IMR-90 (cell line): ENCODE results near the gene PRR12. TPM values are rescaled to one million over a fixed set of nuclear protein-coding genes. Genes with fewer than 3 reads are reported as not detected.
A peak's percentile ranks its signal among the peaks of the same experiment; 100 is the strongest.

Experiments used
- ATAC-seq: fragments of 200-7000 bp; cut with Tn5 transposase; 2 replicates; pipeline ENCODE4 v1.9.1; 2020; ENCODE audit warnings: low read depth, mild to moderate bottlenecking, moderate library complexity
- BruUV-seq: library from RNA; stranded (reverse); fragments of 400-500 nt; replicated peaks from 2 replicates; lab custom pipeline; 2021; lab: Mats Ljungman, UMichigan
- CTCF ChIA-PET: fragments of 300-600 bp; formaldehyde crosslinking; extraction: SDS; loops from one replicate; lab custom pipeline; 2021; ENCODE audit warnings: antibody characterized with exemption; lab: Yijun Ruan, JAX
- POLR2A ChIA-PET: fragments of 300-600 bp; sonication (Branson Sonifier 250); formaldehyde crosslinking; loops from one replicate; lab custom pipeline; 2022; ENCODE audit warnings: antibody characterized with exemption; ENCODE audit not compliant: unreplicated experiment; lab: Charles Lee
- DNase-seq: peaks from one replicate; pipeline ENCODE4 v3.0.0; 2013
- H2AFZ ChIP-seq: replicated peaks from 2 replicates; pipeline ENCODE3; 2013; ENCODE audit warnings: low read length, mild to moderate bottlenecking; ENCODE audit not compliant: poor library complexity
- H2AK5ac ChIP-seq: 2 replicates; pipeline ENCODE4 v1.6.1; 2013; ENCODE audit warnings: low read depth, low read length, inconsistent platforms
- H2AK9ac ChIP-seq: replicated peaks from 2 replicates; pipeline ENCODE3; 2013; ENCODE audit warnings: mild to moderate bottlenecking, low read depth, low read length, moderate library complexity; ENCODE audit not compliant: poor library complexity
- H2BK120ac ChIP-seq: 2 replicates; pipeline ENCODE4 v1.6.1; 2013; ENCODE audit warnings: low read depth, low read length, inconsistent platforms
- H2BK15ac ChIP-seq: 3 replicates; pipeline ENCODE4 v1.6.1; 2013; ENCODE audit warnings: low read depth, low read length, inconsistent platforms
- H2BK20ac ChIP-seq: 2 replicates; pipeline ENCODE4 v1.6.1; 2013; ENCODE audit warnings: low read depth, mild to moderate bottlenecking, inconsistent platforms, low read length, moderate library complexity
- H2BK5ac ChIP-seq: 2 replicates; pipeline ENCODE4 v1.6.1; 2013; ENCODE audit warnings: mild to moderate bottlenecking, low read depth, low read length, inconsistent platforms; ENCODE audit not compliant: poor library complexity, severe bottlenecking
- H3K14ac ChIP-seq: replicated peaks from 2 replicates; pipeline ENCODE4 v1.6.1; 2013; ENCODE audit warnings: low read depth, low read length, inconsistent platforms
- H3K18ac ChIP-seq: 2 replicates; pipeline ENCODE4 v1.6.1; 2013; ENCODE audit warnings: low read depth, low read length, control low read depth
- H3K23ac ChIP-seq: 2 replicates; pipeline ENCODE4 v1.6.1; 2013; ENCODE audit warnings: low read depth, low read length, inconsistent platforms
- H3K27ac ChIP-seq: 2 replicates; pipeline ENCODE4 v1.5.1; 2013; ENCODE audit warnings: mild to moderate bottlenecking, control low read depth, low read length; ENCODE audit not compliant: insufficient read depth
- H3K27me3 ChIP-seq: 2 replicates; pipeline ENCODE4 v1.6.1; 2013; ENCODE audit warnings: low read length; ENCODE audit not compliant: control insufficient read depth, insufficient read depth
- H3K36me3 ChIP-seq: 2 replicates; pipeline ENCODE4 v1.6.1; 2013; ENCODE audit warnings: low read length, mixed read lengths; ENCODE audit not compliant: control insufficient read depth, insufficient read depth
- H3K4ac ChIP-seq: 2 replicates; pipeline ENCODE4 v1.6.1; 2013; ENCODE audit warnings: low read depth, low read length, inconsistent platforms
- H3K4me1 ChIP-seq: 2 replicates; pipeline ENCODE4 v1.6.1; 2013; ENCODE audit warnings: low read length, mixed read lengths; ENCODE audit not compliant: control insufficient read depth, insufficient read depth
- H3K4me2 ChIP-seq: 2 replicates; pipeline ENCODE4 v1.6.1; 2013; ENCODE audit warnings: low read depth, mild to moderate bottlenecking, control low read depth, low read length, moderate library complexity
- H3K4me3 ChIP-seq: 2 replicates; pipeline ENCODE4 v1.5.1; 2013; ENCODE audit warnings: low read depth, mild to moderate bottlenecking, control low read depth, low read length, moderate library complexity; ENCODE audit not compliant: insufficient read depth
- H3K56ac ChIP-seq: 2 replicates; pipeline ENCODE4 v1.6.1; 2013; ENCODE audit warnings: low read length, inconsistent platforms; ENCODE audit not compliant: insufficient read depth; ENCODE audit errors: extremely low read depth
- H3K79me1 ChIP-seq, 2 experiments: 2 replicates each; pipeline ENCODE4 v1.6.1; 2013; ENCODE audit warnings: low read length in 2 of 2, inconsistent platforms in 1 of 2, low read depth in 1 of 2
- H3K9ac ChIP-seq: 2 replicates; pipeline ENCODE4 v1.6.1; 2013; ENCODE audit warnings: low read depth, low read length, control low read depth
- H3K9me1 ChIP-seq: 2 replicates; pipeline ENCODE4 v1.6.1; 2013; ENCODE audit warnings: low read length, inconsistent platforms; ENCODE audit not compliant: insufficient read depth
- H3K9me3 ChIP-seq: 2 replicates; pipeline ENCODE4 v1.6.1; 2013; ENCODE audit warnings: low read length; ENCODE audit not compliant: control insufficient read depth, insufficient read depth
- H4K20me1 ChIP-seq: 2 replicates; pipeline ENCODE4 v1.6.1; 2013; ENCODE audit warnings: low read length, inconsistent platforms; ENCODE audit not compliant: insufficient read depth
- H4K5ac ChIP-seq: 2 replicates; pipeline ENCODE4 v1.6.1; 2013; ENCODE audit warnings: mild to moderate bottlenecking, low read depth, low read length, control low read depth
- H4K8ac ChIP-seq, 2 experiments: 2 replicates each; pipeline ENCODE4 v1.6.1; 2013; ENCODE audit warnings: low read depth in 2 of 2, low read length in 2 of 2, control low read depth in 1 of 2, inconsistent platforms in 1 of 2
- H4K91ac ChIP-seq: 2 replicates; pipeline ENCODE4 v1.6.1; 2013; ENCODE audit warnings: low read depth, low read length, inconsistent platforms; ENCODE audit not compliant: insufficient read depth
- BHLHE40 ChIP-seq: fragments of 150-350 bp; IDR thresholded peaks from 2 replicates; pipeline ENCODE4 v1.6.1; 2016; ENCODE audit warnings: mild to moderate bottlenecking, low read depth, low read length
- CEBPB ChIP-seq: IDR thresholded peaks from 2 replicates; pipeline ENCODE4 v1.6.1; 2012; ENCODE audit warnings: low read depth, low read length, improper control_type of control experiment
- CHD1 ChIP-seq: IDR thresholded peaks from 2 replicates; pipeline ENCODE4 v1.6.1; 2012; ENCODE audit warnings: low read depth, low read length, improper control_type of control experiment
- MAZ ChIP-seq: IDR thresholded peaks from 2 replicates; pipeline ENCODE4 v1.6.1; 2012; ENCODE audit warnings: low read depth, mild to moderate bottlenecking, low read length, improper control_type of control experiment, moderate library complexity, borderline replicate concordance
- NFE2L2 ChIP-seq: fragments of 150-350 bp; IDR thresholded peaks from 2 replicates; pipeline ENCODE4 v1.6.1; 2016; ENCODE audit warnings: low read depth, mild to moderate bottlenecking, low read length
- POLR2A ChIP-seq: IDR thresholded peaks from 2 replicates; pipeline ENCODE4 v1.6.1; 2012; ENCODE audit warnings: mild to moderate bottlenecking, low read depth, low read length
- RAD21 ChIP-seq: IDR thresholded peaks from 2 replicates; pipeline ENCODE4 v1.6.1; 2012; ENCODE audit warnings: low read length, improper control_type of control experiment
- RCOR1 ChIP-seq: IDR thresholded peaks from 2 replicates; pipeline ENCODE4 v1.6.1; 2012; ENCODE audit warnings: mild to moderate bottlenecking, low read length, improper control_type of control experiment; ENCODE audit not compliant: insufficient replicate concordance
- RFX5 ChIP-seq: IDR thresholded peaks from 2 replicates; pipeline ENCODE4 v1.8.0; 2012; ENCODE audit warnings: low read depth, mild to moderate bottlenecking, low read length, moderate library complexity
- WGBS, 2 experiments: methylation state at CpG; one replicate each; pipeline versions ENCODE4 v1.1.5 to v1.1.7; 2013; ENCODE audit warnings: missing lambda C conversion rate in 2 of 2; ENCODE audit not compliant: insufficient read length in 1 of 2; ENCODE audit errors: extremely low coverage in 2 of 2; 5-methylcytosine and 5-hydroxymethylcytosine counted together
- dilution Hi-C: fragments of 300-500 bp; cut with HindIII; formaldehyde crosslinking; loops from one replicate; pipeline ENCODE4 v1.14.3; 2018; ENCODE audit warnings: low sequenced_read_pairs; ENCODE audit not compliant: unreplicated experiment
- in situ Hi-C: fragments of 300-500 bp; cut with MboI; formaldehyde crosslinking; loops from 3 replicates; pipeline ENCODE4 v1.14.3; 2019; ENCODE audit warnings: low sequenced_read_pairs, inconsistent platforms, mixed read lengths
- intact Hi-C: fragments of 100-400 bp; cut with micrococcal nuclease; formaldehyde crosslinking; loops from 2 replicates; pipeline ENCODE4 v1.10.0; 2022
- polyA plus RNA-seq, 3 experiments: library from polyadenylated mRNA; depleted of rRNA; stranded (reverse); fragments of >200 nt; gene quantifications; 2 replicates each; pipeline ENCODE4 v1.2.3, GENCODE V29; 2012; ENCODE audit warnings: low replicate concordance in 1 of 3
- total RNA-seq: library from RNA; depleted of rRNA; stranded (reverse); fragments of >200 nt; gene quantifications from 2 replicates; pipeline ENCODE4 v1.2.3, GENCODE V29; 2012
- TF ChIP-seq, protein P1 (sequence below): fragments of 150-350 bp; IDR thresholded peaks from 2 replicates; pipeline ENCODE4 v1.6.1; 2017; ENCODE audit warnings: mild to moderate bottlenecking, antibody characterized with exemption, low read length, low read depth
- TF ChIP-seq, protein P2 (sequence below): conservative IDR thresholded peaks from 2 replicates; pipeline ENCODE4 v1.5.1; 2012; ENCODE audit warnings: mild to moderate bottlenecking, low read depth, low read length, improper control_type of control experiment
- TF ChIP-seq, protein P3 (sequence below): fragments of 150-350 bp; IDR thresholded peaks from 2 replicates; pipeline ENCODE4 v1.6.1; 2016; ENCODE audit warnings: low read depth, mild to moderate bottlenecking, low read length, moderate library complexity, borderline replicate concordance

The PRR12 gene
- total and polyA plus RNA-seq, 2 of the 4 experiments (the other 2 are of a cell fraction), result 0.36 to 4.1 TPM

DNA sequence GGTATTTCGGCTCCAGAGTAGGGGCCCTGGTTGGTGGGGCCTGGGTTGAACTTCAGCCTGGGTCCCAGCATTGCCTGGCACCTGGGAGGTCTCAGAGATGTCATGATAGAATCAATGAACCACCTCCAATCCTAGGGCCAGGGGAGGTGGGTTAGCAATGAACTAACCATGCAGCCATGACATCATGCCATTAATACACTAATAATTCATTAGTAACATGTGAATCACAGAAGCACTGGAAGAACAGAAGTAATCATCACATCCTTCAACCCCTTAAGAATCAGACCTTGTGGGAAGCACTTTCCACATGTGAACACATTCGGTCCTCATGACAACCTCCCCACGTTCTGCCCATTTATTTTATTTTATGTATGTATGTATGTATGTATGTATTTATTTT lies 17.6 kb upstream of the PRR12 start:
- POLR2A ChIA-PET, result no interaction called here
- no TSS peak for BruUV-seq
- Histone ChIP-seq H4K8ac (no peak overlapping the region), H3K4ac (no peak overlapping the region), H2BK15ac (no peak overlapping the region), H4K5ac (no peak overlapping the region), H3K4me3 (no peak overlapping the region), H3K4me2 (no peak overlapping the region), H3K36me3 (peaks cover 9% of the 10 kb centered on the region), H4K91ac (no peak overlapping the region), H3K79me1 (peaks cover 10 to 57% of the 10 kb centered on the region in 2 experiments; a peak in 3 of 4 replicates), H3K56ac (no peak overlapping the region), H3K23ac (no peak overlapping the region), H3K18ac (no peak overlapping the region), H3K27ac (no peak overlapping the region), H2BK5ac (no peak overlapping the region), H3K4me1 (no peaks in the 10 kb centered on the region), H2AK5ac (no peak overlapping the region), H2AK9ac (no peak overlapping the region), H3K9ac (no peak overlapping the region), H2BK120ac (no peak overlapping the region), H2BK20ac (no peak overlapping the region), H4K20me1 (peaks cover 32% of the 10 kb centered on the region), H3K27me3 (no peaks in the 10 kb centered on the region), H3K14ac (no peak overlapping the region), H3K9me1 (no peaks in the 10 kb centered on the region), H3K9me3 (no peaks in the 10 kb centered on the region), H2AFZ (no peak overlapping the region)
- no peak for TF ChIP-seq RCOR1
- TF ChIP-seq NFE2L2, result no peak
- TF ChIP-seq POLR2A, result no peak
- TF ChIP-seq, protein P1, sequence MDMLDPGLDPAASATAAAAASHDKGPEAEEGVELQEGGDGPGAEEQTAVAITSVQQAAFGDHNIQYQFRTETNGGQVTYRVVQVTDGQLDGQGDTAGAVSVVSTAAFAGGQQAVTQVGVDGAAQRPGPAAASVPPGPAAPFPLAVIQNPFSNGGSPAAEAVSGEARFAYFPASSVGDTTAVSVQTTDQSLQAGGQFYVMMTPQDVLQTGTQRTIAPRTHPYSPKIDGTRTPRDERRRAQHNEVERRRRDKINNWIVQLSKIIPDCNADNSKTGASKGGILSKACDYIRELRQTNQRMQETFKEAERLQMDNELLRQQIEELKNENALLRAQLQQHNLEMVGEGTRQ, result no peak
- TF ChIP-seq RAD21, result no peak
- TF ChIP-seq, protein P2, sequence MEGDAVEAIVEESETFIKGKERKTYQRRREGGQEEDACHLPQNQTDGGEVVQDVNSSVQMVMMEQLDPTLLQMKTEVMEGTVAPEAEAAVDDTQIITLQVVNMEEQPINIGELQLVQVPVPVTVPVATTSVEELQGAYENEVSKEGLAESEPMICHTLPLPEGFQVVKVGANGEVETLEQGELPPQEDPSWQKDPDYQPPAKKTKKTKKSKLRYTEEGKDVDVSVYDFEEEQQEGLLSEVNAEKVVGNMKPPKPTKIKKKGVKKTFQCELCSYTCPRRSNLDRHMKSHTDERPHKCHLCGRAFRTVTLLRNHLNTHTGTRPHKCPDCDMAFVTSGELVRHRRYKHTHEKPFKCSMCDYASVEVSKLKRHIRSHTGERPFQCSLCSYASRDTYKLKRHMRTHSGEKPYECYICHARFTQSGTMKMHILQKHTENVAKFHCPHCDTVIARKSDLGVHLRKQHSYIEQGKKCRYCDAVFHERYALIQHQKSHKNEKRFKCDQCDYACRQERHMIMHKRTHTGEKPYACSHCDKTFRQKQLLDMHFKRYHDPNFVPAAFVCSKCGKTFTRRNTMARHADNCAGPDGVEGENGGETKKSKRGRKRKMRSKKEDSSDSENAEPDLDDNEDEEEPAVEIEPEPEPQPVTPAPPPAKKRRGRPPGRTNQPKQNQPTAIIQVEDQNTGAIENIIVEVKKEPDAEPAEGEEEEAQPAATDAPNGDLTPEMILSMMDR, result no peak
- no peak for TF ChIP-seq CHD1
- TF ChIP-seq BHLHE40, result no peak
- no peak for TF ChIP-seq CEBPB
- no peak for TF ChIP-seq MAZ
- TF ChIP-seq, protein P3, sequence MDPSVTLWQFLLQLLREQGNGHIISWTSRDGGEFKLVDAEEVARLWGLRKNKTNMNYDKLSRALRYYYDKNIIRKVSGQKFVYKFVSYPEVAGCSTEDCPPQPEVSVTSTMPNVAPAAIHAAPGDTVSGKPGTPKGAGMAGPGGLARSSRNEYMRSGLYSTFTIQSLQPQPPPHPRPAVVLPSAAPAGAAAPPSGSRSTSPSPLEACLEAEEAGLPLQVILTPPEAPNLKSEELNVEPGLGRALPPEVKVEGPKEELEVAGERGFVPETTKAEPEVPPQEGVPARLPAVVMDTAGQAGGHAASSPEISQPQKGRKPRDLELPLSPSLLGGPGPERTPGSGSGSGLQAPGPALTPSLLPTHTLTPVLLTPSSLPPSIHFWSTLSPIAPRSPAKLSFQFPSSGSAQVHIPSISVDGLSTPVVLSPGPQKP, result no peak
- TF ChIP-seq RFX5, result no peak
- intact Hi-C loops, result loop anchor here (5.0 kb wide), 1 partner anchor 109 kb away; no protein-coding TSS in a partner anchor
- CTCF ChIA-PET, result no interaction called here
- no CpG with 5 or more reads among the region's 3 CpGs for WGBS, 2 experiments
- in situ Hi-C loops, result loop anchor here (25.0 kb wide), 1 partner anchor 311 kb away; no protein-coding TSS in a partner anchor
- dilution Hi-C loops, result no loop called here
- DNase-seq (peak; percentile 20), ATAC-seq (no peak)
